Measurements from ENCODE around the gene ARHGAP42.

DNA sequence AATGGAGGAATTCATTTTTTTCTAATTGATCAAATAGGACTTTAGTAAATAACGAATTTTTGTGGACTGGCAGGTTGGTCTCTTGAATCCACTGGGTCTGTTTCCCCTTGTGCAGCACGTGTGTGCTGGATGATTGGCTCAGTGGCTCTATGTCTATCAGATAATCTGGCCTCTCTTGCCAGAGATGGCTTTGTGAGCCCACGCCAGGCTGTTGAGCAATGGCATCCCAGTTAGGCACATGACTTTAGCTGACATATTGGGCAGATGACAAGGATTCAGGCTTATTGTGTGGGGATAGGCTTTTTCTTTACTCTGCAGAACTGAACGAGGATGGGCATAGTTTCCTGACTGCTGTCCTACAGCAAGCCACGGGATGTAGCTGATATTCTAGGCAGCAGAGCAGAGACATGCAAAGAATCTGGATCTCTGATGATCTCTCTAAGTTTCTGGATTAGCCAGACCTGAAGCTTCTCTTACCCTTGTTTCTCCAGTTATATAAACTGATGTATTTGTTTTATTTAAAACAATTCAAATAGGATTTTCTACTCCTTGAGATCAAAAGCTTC lies 144.9 kb downstream of the ARHGAP42 start:
- TF ChIP-seq CTCF (IDR thresholded peaks at IDR 0.05) = no peak
- TF ChIP-seq POLR2A (IDR thresholded peaks at IDR 0.05) = no peak

All from adrenal gland (tissue), 5 donors.